HCT116 (cell line): ENCODE measurements around the gene AMZ1. TPM values are rescaled to one million over a fixed set of nuclear protein-coding genes. Genes with fewer than 3 reads are reported as not detected.

Experiments used
- ATAC-seq: fragments of 200-7000 bp; cut with Tn5 transposase; 2 replicates; pipeline ENCODE4 v1.9.1; 2020; ENCODE audit warnings: mild to moderate bottlenecking, moderate library complexity
- Bru-seq: library from RNA; stranded (reverse); fragments of 400-500 nt; gene quantifications from one replicate; lab custom pipeline; 2021; lab: Mats Ljungman, UMichigan
- BruChase-seq, 2 experiments: library from RNA; stranded (reverse); fragments of 400-500 nt; gene quantifications; one replicate each; lab custom pipeline; 2021; lab: Mats Ljungman, UMichigan
- BruUV-seq: library from RNA; stranded (reverse); fragments of 400-500 nt; replicated peaks from 2 replicates; lab custom pipeline; 2021; lab: Mats Ljungman, UMichigan
- CTCF ChIA-PET: fragments of 300-600 bp; sonication (Branson Sonifier 250); formaldehyde crosslinking; loops from one replicate; lab custom pipeline; 2021; ENCODE audit warnings: antibody characterized with exemption; lab: Charles Lee
- POLR2A ChIA-PET: fragments of 300-600, 350-600 bp; sonication (Branson Sonifier 250); formaldehyde crosslinking; loops from one replicate; lab custom pipeline; 2021; ENCODE audit warnings: antibody characterized with exemption; lab: Charles Lee
- RAD21 ChIA-PET, 2 experiments: fragments of 300-600 bp; sonication (Branson Sonifier 250); formaldehyde crosslinking; loops; one replicate each; lab custom pipeline; 2023; ENCODE audit warnings: low total read pairs in 2 of 2; ENCODE audit not compliant: uncharacterized antibody in 2 of 2, unreplicated experiment in 2 of 2, low non-redundant PET in 1 of 2; lab: Charles Lee
- DNase-seq: peaks from one replicate; pipeline ENCODE4 v3.0.0-alpha.2; 2010; ENCODE audit warnings: low read depth, low spot score
- H2AFZ ChIP-seq: fragments of 200-600 bp; shearing (Covaris generic), sonication (generic); 2 replicates; pipeline ENCODE4 v1.6.1; 2017; ENCODE audit warnings: low read depth, mixed run types, mixed read lengths, antibody characterized with exemption, low read length; ENCODE audit not compliant: poor library complexity, severe bottlenecking
- H3K27ac ChIP-seq: 2 replicates; pipeline ENCODE4 v1.5.1; 2012; ENCODE audit warnings: low read depth, low read length
- H3K27me3 ChIP-seq: fragments of 200-600 bp; sonication (generic); 2 replicates; pipeline ENCODE4 v1.6.1; 2016; ENCODE audit warnings: mixed run types, low read length, mixed read lengths; ENCODE audit not compliant: insufficient read depth
- H3K36me3 ChIP-seq, 2 experiments: fragments of 200-500 bp in 1 of 2; fragments of 200-600 bp in 1 of 2; sonication (Bioruptor generic) in 1 of 2; sonication (generic) in 1 of 2; 2 replicates each; pipeline versions ENCODE4 v1.5.1 to v1.6.1; 2014 to 2016; ENCODE audit warnings: low read length in 2 of 2, inconsistent platforms in 1 of 2, mixed read lengths in 1 of 2, mixed run types in 1 of 2; ENCODE audit not compliant: insufficient read depth in 2 of 2, control insufficient read depth in 1 of 2
- H3K4me1 ChIP-seq, 2 experiments: fragments of 200-600 bp in 1 of 2; sonication (generic) in 1 of 2; 2 replicates each; pipeline versions ENCODE4 v1.5.1 to v1.6.1; 2012 to 2017; ENCODE audit warnings: low read length in 2 of 2, inconsistent platforms in 1 of 2, mild to moderate bottlenecking in 1 of 2, mixed read lengths in 1 of 2, mixed run types in 1 of 2, moderate library complexity in 1 of 2; ENCODE audit not compliant: insufficient read depth in 2 of 2, control insufficient read depth in 1 of 2
- H3K4me2 ChIP-seq: fragments of 200-600 bp; sonication (generic); 2 replicates; pipeline ENCODE4 v1.6.1; 2017; ENCODE audit warnings: mixed run types, low read length, mixed read lengths
- H3K4me3 ChIP-seq, 2 experiments: fragments of 200-600 bp in 1 of 2; sonication (generic) in 1 of 2; replicated peaks in 1 of 2; 2 replicates each; pipeline ENCODE4 v1.5.1; 2011 to 2016; ENCODE audit warnings: low read length in 2 of 2, control low read depth in 1 of 2, low read depth in 1 of 2, mild to moderate bottlenecking in 1 of 2, mixed read lengths in 1 of 2, mixed run types in 1 of 2
- H3K79me2 ChIP-seq: fragments of 200-600 bp; sonication (generic); 2 replicates; pipeline ENCODE4 v1.6.1; 2017; ENCODE audit warnings: mild to moderate bottlenecking, mixed run types, low read length, moderate library complexity, mixed read lengths; ENCODE audit not compliant: insufficient read depth
- H3K9ac ChIP-seq: fragments of 200-600 bp; sonication (generic); 2 replicates; pipeline ENCODE4 v1.6.1; 2016; ENCODE audit warnings: low read length, mixed read lengths
- H3K9me2 ChIP-seq: fragments of 200-600 bp; sonication (generic), shearing (Covaris generic); 2 replicates; pipeline ENCODE4 v1.6.1; 2017; ENCODE audit warnings: mixed run types, mild to moderate bottlenecking, moderate library complexity; ENCODE audit not compliant: insufficient read depth
- H3K9me3 ChIP-seq, 2 experiments: fragments of 200-500 bp in 1 of 2; fragments of 200-600 bp in 1 of 2; sonication (Bioruptor generic) in 1 of 2; sonication (generic) in 1 of 2; 2 replicates each; pipeline ENCODE4 v1.6.1; 2014 to 2017; ENCODE audit warnings: low read length in 2 of 2, mixed read lengths in 2 of 2, inconsistent platforms in 1 of 2, low read depth in 1 of 2, mild to moderate bottlenecking in 1 of 2, mixed run types in 1 of 2, moderate library complexity in 1 of 2; ENCODE audit not compliant: control insufficient read depth in 1 of 2, insufficient read depth in 1 of 2
- H4K20me1 ChIP-seq: fragments of 200-600 bp; sonication (generic), shearing (Covaris generic); 2 replicates; pipeline ENCODE4 v1.6.1; 2017; ENCODE audit warnings: mixed run types, mild to moderate bottlenecking, moderate library complexity; ENCODE audit not compliant: insufficient read depth
- ATF3 ChIP-seq: IDR thresholded peaks from 2 replicates; pipeline ENCODE4 v1.6.1; 2012
- CEBPB ChIP-seq: IDR thresholded peaks from 2 replicates; pipeline ENCODE4 v1.6.1; 2012; ENCODE audit warnings: low read depth
- CTCF ChIP-seq, 3 experiments: fragments of 200-600 bp in 1 of 3; sonication (generic) in 1 of 3; IDR thresholded peaks in 2 of 3; conservative IDR thresholded peaks in 1 of 3; 2 replicates each; pipeline ENCODE4 v1.5.1; 2012 to 2017; ENCODE audit warnings: low read depth in 2 of 3, low read length in 2 of 3, antibody characterized with exemption in 1 of 3, borderline replicate concordance in 1 of 3, control low read depth in 1 of 3, mild to moderate bottlenecking in 1 of 3, mixed read lengths in 1 of 3, mixed run types in 1 of 3, moderate library complexity in 1 of 3; ENCODE audit not compliant: insufficient read depth in 1 of 3
- EGR1 ChIP-seq: IDR thresholded peaks from 2 replicates; pipeline ENCODE4 v1.6.1; 2012; ENCODE audit warnings: low read depth
- ELF1 ChIP-seq: IDR thresholded peaks from 2 replicates; pipeline ENCODE4 v1.6.1; 2012; ENCODE audit warnings: low read depth, borderline replicate concordance
- EZH2 ChIP-seq: fragments of 200-600 bp; sonication (generic); IDR thresholded peaks from 2 replicates; pipeline ENCODE4 v1.6.1; 2017; ENCODE audit warnings: antibody characterized with exemption, mixed run types
- EZH2phosphoT487 ChIP-seq: fragments of 200-600 bp; IDR thresholded peaks from 2 replicates; pipeline ENCODE4 v1.6.1; 2018; ENCODE audit warnings: antibody characterized with exemption, borderline replicate concordance
- FOSL1 ChIP-seq: IDR thresholded peaks from 2 replicates; pipeline ENCODE4 v1.6.1; 2012; ENCODE audit warnings: low read depth
- JUND ChIP-seq: IDR thresholded peaks from 2 replicates; pipeline ENCODE4 v1.6.1; 2012
- MAX ChIP-seq: IDR thresholded peaks from 2 replicates; pipeline ENCODE4 v1.6.1; 2012
- POLR2A ChIP-seq: IDR thresholded peaks from 2 replicates; pipeline ENCODE4 v1.7.0; 2011; ENCODE audit warnings: borderline replicate concordance; ENCODE audit not compliant: insufficient read depth, insufficient read length; ENCODE audit errors: extremely low read depth
- POLR2AphosphoS5 ChIP-seq: IDR thresholded peaks from 2 replicates; pipeline ENCODE4 v1.6.1; 2011; ENCODE audit warnings: mild to moderate bottlenecking, low read depth, low read length, moderate library complexity
- RAD21 ChIP-seq: IDR thresholded peaks from 2 replicates; pipeline ENCODE4 v1.6.1; 2012; ENCODE audit warnings: low read depth, mild to moderate bottlenecking
- SRF ChIP-seq: IDR thresholded peaks from 2 replicates; pipeline ENCODE4 v1.6.1; 2012; ENCODE audit warnings: low read depth
- TCF7L2 ChIP-seq: IDR thresholded peaks from 2 replicates; pipeline ENCODE4 v1.7.0; 2011; ENCODE audit warnings: borderline replicate concordance, inconsistent platforms; ENCODE audit not compliant: insufficient read depth, insufficient read length; ENCODE audit errors: extremely low read depth
- YY1 ChIP-seq: IDR thresholded peaks from 2 replicates; pipeline ENCODE4 v1.6.1; 2011; ENCODE audit warnings: low read length, low read depth, moderate library complexity, mild to moderate bottlenecking; ENCODE audit not compliant: insufficient replicate concordance; ENCODE audit errors: extremely low read depth
- ZFX ChIP-seq: fragments of 450-650 bp; IDR thresholded peaks from 2 replicates; pipeline ENCODE4 v1.6.1; 2017
- intact Hi-C: fragments of 100-400 bp; cut with micrococcal nuclease; formaldehyde crosslinking; loops from 2 replicates; pipeline ENCODE4 v1.10.0; 2022
- long read RNA-seq: library from polyadenylated mRNA; unstranded; transcript quantifications from one replicate; pipeline ENCODE4 v2.0.0, GENCODE V29; 2021; ENCODE audit not compliant: unreplicated experiment
- polyA plus RNA-seq: library from polyadenylated mRNA; unstranded; fragments of >200 nt; gene quantifications from 2 replicates; pipeline ENCODE4 v1.2.1, GENCODE V29; 2012; ENCODE audit warnings: missing spikeins
- total RNA-seq: library from RNA; stranded (reverse); gene quantifications from one replicate; pipeline ENCODE4 v1.2.1, GENCODE V29; 2021; ENCODE audit not compliant: unreplicated experiment
- TF ChIP-seq, protein P1 (sequence below): IDR thresholded peaks from 2 replicates; pipeline ENCODE4 v1.6.1; 2012; ENCODE audit warnings: low read depth
- TF ChIP-seq, protein P2 (sequence below): IDR thresholded peaks from 2 replicates; pipeline ENCODE4 v1.6.1; 2011; ENCODE audit warnings: mild to moderate bottlenecking, low read length, moderate library complexity; ENCODE audit not compliant: insufficient replicate concordance; ENCODE audit errors: extremely low read depth

AMZ1 gene
- total RNA-seq = not detected
- 0.03 and 0.04 TPM in 2 replicates for polyA plus RNA-seq
- percentile 9 among the genes with signal in this experiment for Bru-seq, nascent RNA
- BruChase-seq, experiment 1, labeled RNA remaining after a 6-hour chase = percentile 12 among the genes with signal in this experiment
- percentile 9 among the genes with signal in this experiment for BruChase-seq, experiment 2, labeled RNA remaining after a 2-hour chase
- long read RNA-seq, partial matches to known transcripts = 0 of 4 reads
- long read RNA-seq, other reads (novel, unspliced or antisense) = 4 of 4 reads

GRCh38 chr7:2687881-2688318 is at the start of gene AMZ1:
TSS of gene AMZ1 (plus strand) at chr7:2688202. CDS start at chr7:2700452, 12,250 bp downstream.
- no peaks in the 10 kb centered on the region for H3K9me2 ChIP-seq
- no peak within 1 kb of the TSS for H3K4me2 ChIP-seq
- no peak within 1 kb of the TSS for H3K9ac ChIP-seq
- intact Hi-C loops = loop anchor here (10.0 kb wide), 1 partner anchor 123 kb away; no protein-coding TSS in a partner anchor
- peaks cover 10 to 17% of the 10 kb centered on the region in 2 experiments; a peak in 3 of 4 replicates for H3K4me1 ChIP-seq
- TF ChIP-seq CEBPB (no peak), EZH2 (no peak), EGR1 (no peak), JUND (no peak), TCF7L2 (no peak), YY1 (no peak), ATF3 (no peak), CTCF (IDR thresholded peaks at IDR 0.05 in 2 of 3, conservative IDR thresholded peaks at IDR 0.05 in 1 of 3; ENCODE audit: borderline replicate concordance in 1 of 3, insufficient read depth in 1 of 3, low read depth in 2 of 3, low read length in 2 of 3) (no peak), ELF1 (no peak), FOSL1 (no peak), POLR2AphosphoS5 (no peak), POLR2A (no peak), MAX (no peak), SRF (no peak), ZFX (no peak), EZH2phosphoT487 (no peak), RAD21 (no peak)
- TF ChIP-seq, protein P1, sequence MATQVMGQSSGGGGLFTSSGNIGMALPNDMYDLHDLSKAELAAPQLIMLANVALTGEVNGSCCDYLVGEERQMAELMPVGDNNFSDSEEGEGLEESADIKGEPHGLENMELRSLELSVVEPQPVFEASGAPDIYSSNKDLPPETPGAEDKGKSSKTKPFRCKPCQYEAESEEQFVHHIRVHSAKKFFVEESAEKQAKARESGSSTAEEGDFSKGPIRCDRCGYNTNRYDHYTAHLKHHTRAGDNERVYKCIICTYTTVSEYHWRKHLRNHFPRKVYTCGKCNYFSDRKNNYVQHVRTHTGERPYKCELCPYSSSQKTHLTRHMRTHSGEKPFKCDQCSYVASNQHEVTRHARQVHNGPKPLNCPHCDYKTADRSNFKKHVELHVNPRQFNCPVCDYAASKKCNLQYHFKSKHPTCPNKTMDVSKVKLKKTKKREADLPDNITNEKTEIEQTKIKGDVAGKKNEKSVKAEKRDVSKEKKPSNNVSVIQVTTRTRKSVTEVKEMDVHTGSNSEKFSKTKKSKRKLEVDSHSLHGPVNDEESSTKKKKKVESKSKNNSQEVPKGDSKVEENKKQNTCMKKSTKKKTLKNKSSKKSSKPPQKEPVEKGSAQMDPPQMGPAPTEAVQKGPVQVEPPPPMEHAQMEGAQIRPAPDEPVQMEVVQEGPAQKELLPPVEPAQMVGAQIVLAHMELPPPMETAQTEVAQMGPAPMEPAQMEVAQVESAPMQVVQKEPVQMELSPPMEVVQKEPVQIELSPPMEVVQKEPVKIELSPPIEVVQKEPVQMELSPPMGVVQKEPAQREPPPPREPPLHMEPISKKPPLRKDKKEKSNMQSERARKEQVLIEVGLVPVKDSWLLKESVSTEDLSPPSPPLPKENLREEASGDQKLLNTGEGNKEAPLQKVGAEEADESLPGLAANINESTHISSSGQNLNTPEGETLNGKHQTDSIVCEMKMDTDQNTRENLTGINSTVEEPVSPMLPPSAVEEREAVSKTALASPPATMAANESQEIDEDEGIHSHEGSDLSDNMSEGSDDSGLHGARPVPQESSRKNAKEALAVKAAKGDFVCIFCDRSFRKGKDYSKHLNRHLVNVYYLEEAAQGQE = no peak
- TF ChIP-seq, protein P2, sequence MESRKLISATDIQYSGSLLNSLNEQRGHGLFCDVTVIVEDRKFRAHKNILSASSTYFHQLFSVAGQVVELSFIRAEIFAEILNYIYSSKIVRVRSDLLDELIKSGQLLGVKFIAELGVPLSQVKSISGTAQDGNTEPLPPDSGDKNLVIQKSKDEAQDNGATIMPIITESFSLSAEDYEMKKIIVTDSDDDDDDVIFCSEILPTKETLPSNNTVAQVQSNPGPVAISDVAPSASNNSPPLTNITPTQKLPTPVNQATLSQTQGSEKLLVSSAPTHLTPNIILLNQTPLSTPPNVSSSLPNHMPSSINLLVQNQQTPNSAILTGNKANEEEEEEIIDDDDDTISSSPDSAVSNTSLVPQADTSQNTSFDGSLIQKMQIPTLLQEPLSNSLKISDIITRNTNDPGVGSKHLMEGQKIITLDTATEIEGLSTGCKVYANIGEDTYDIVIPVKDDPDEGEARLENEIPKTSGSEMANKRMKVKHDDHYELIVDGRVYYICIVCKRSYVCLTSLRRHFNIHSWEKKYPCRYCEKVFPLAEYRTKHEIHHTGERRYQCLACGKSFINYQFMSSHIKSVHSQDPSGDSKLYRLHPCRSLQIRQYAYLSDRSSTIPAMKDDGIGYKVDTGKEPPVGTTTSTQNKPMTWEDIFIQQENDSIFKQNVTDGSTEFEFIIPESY = no peak
- H3K36me3 ChIP-seq = no peaks in the 10 kb centered on the region
- H3K27ac ChIP-seq = no peak within 1 kb of the TSS
- RAD21 ChIA-PET = no interaction called here
- no peaks in the 10 kb centered on the region for H3K79me2 ChIP-seq
- no peaks in the 10 kb centered on the region for H3K27me3 ChIP-seq
- H4K20me1 ChIP-seq = no peaks in the 10 kb centered on the region
- ATAC-seq (no peak), DNase-seq (no peak)
- no peak within 1 kb of the TSS for H3K4me3 ChIP-seq
- H3K9me3 ChIP-seq = no peaks in the 10 kb centered on the region
- BruUV-seq = no TSS peak
- CTCF ChIA-PET = no interaction called here
- POLR2A ChIA-PET = no interaction called here
- H2AFZ ChIP-seq = no peak within 1 kb of the TSS
